GM19240 (cell line): ENCODE measurements around the gene COMMD7.
A peak's percentile ranks its signal among the peaks of the same experiment; 100 is the strongest.

Source experiments
- DNase-seq: peaks from one replicate; pipeline ENCODE4 v3.0.0; 2011; ENCODE audit warnings: low spot score; ENCODE audit not compliant: insufficient read length

The COMMD7 gene

GRCh38 chr20:32680544-32681174 is 62.6 kb downstream of the COMMD7 start:
- DNase-seq: no peak

DNA sequence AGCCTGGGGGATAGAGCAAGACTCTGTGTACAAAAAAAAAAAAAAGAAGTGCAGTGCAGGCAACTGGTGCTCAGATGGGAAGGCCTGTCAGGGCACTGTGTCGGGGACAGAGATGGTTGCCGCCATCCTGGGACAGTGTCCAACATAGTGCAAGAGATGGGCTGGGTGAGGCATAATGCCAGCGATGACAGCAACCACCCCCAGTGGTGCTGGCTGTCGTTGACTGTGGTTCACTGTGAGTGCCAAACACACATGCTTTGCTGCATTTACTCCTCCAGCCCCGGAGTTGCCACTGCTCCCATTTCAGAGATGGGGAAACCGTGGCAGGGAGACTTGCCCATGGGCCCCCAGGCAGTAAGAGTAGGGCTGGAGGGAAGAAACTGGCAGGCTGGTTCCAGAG is 64.3 kb downstream of the COMMD7 start:
- DNase-seq: no peak

DNA sequence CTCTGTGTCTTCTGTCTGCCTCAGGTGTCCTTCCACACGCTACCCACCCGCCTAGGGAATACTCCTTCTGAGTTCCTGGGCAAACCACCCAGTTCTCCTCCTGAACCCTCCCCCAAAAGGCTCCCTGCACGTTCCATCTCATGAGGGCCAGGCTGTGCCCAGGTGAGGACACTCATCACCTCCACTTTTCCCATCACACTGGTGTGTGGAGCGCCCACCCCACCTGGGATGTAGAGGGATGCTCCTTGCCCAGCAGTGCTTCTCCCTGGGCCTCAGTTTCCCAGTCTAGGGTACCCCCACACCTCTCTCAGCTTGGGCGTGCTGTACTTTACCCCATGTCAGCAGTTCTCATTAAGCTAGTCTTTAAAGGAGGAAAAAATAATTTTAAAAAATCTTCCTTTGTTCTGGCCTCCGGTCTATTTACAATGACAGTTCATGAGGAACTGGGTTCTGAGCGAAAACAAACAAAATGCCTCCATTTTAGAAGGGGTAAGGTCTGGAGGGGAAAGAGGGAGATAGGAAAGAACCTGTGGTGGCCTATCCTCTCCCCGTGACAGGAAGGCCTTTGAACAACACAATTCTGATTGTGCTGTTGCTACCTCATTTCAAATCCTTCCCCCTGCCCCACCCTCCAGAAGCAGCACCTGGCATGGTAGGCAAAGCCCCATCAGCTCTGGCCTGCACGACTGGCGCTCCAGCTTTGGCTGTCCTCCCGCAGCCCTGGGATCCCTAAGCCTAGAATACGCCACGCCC is 67.9 kb downstream of the COMMD7 start:
- no peak for DNase-seq

GRCh38 chr20:32674362-32674789 is 68.9 kb downstream of the COMMD7 start:
- DNase-seq: peak; percentile 69

DNA sequence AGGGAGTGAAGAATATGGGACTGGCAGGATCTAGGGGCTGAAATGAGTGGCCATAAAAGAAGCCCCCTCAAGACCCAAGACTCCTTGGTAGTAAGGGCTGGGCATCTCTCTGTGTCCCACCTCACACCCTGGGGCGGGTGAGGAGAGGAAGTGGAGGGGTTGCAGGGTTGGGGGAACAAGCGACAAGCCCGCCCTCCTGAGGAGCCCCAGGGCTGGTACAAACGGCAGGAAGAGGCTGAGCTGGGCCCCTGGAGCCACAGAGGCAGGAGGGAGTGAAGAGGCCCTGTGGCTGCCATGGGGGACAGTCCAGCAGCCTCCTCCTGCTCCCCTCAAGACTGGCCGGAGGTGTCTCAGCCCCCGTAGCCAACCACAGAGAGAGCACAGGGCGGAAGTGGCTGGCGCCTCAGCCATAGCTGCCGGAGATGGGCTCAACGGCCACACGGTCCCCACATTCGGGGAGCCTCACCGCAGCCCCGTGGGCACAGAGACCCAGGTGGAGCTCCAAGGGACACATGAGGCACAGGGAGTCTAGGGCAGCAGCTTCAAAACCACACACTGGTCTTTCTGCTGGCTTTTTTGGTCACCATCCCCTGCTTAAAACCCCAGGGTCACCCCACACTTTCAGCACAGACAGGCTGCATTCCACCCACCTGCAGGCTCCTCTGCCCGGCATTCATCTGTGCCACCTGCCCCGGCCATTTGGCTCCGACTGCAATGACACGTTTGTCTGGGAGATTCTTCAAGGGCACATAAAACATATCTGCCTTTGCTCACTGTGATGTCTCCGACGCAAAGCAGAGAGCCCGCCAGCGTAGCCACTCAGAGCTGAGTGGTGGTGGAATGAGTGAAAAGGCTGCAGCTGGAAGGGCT is 70.0 kb downstream of the COMMD7 start:
- peak; percentile 67 for DNase-seq

DNA sequence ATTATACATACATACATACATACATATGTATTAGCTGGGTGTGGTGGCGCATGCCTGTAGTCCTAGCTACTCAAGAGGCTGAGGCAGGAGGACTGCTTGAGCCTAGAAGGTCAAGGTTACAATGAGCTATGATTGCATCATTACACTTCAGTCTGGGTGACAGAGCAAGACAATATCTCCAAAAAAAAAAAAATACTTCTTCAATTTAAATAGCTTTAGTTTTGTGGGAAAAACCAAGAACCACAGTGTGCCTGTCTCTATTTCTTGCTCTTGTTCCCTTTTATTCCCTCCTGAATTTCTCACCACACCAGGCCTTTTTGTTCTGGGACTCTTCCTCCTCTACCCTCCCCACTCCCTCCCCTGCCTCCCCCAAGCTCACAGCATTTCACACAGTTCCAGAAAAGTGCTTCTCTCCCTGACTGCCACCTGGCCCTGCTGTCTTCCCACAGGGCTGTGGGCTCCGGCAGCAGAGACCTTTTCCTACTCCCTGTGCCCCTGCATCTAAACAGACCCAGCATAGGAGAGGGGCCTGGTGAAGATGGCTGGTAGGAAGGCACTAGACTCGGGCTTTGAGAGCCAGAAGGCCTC is 70.8 kb downstream of the COMMD7 start:
- no peak for DNase-seq

DNA sequence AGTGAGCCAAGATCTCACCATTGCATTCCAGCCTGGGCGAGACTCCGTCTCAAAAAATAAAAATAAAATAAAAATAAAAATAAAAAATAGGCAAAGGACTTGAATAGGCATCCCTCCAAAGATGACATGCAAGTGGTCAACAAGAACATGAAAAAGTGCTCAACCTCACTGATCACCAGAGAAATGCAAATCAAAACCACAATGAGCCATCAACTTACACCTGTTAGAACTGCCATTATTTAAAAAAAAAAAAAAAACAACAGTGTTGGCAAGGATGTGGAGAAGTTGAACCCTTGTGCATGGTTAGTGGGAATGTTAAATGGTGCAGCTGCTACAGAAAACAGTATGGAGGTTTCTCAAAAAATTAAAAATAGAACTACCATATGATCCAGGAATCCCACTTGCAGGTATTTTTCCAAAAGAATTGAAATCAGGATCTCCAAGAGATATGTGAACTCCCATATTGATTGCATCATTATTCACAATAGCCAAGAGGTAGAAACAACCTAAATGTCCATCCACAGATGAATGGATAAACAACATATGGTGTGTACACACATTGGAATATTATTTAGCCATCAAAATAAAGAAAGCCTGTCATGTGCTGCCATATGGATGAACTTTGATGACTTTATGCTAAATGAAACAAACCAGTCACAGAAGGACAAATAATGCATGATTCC is 72.4 kb downstream of the COMMD7 start:
- DNase-seq: no peak

- DNase-seq: no peak
These were observed 76.2 kb downstream of the COMMD7 start for GRCh38 chr20:32667027-32667426.

- no peak for DNase-seq
These were observed 78.5 kb downstream of the COMMD7 start for GRCh38 chr20:32664678-32665159.

- no peak for DNase-seq
These were observed 79.1 kb downstream of the COMMD7 start for GRCh38 chr20:32664012-32664677.

- no peak for DNase-seq
These were observed 79.8 kb downstream of the COMMD7 start for GRCh38 chr20:32663335-32664011.

- no peak for DNase-seq
These were observed 81.3 kb downstream of the COMMD7 start for GRCh38 chr20:32661820-32662528.

DNA sequence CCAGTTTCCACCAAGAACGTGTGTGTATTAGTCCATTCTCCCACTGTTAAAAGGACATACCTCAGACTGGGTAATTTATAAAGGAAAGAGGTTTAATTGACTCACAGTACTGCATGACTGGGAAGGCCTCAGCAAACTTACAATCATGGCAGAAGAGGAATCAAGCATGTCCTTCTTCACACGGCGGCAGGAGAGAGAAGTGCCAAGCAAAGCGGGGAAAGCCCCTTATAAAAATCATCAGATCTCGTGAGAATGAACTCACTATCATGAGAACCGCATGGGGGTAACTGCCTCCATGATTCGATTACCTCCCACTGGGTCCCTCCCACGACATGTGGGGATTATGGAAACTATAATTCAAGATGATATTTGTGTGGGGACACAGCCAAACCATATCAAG is 82.6 kb downstream of the COMMD7 start:
- DNase-seq: no peak

DNA sequence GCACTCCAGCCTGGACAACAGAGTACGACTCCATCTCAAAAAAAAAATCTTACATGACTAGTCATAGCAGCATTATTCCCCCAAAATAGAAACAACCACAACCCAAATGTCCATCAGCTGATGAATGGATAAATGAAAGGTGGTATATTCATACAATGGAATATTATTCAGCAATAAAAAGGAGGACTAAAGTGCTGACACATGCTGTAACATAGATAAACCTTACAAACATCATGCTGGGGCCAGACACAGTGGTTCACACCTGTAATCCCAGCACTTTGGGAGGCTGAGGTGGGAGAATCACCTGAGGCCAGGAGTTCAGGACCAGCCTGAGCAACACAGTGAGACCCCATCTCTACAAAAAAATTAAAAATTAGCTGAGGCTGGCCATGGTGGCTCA is 86.4 kb downstream of the COMMD7 start:
- no peak for DNase-seq

DNA sequence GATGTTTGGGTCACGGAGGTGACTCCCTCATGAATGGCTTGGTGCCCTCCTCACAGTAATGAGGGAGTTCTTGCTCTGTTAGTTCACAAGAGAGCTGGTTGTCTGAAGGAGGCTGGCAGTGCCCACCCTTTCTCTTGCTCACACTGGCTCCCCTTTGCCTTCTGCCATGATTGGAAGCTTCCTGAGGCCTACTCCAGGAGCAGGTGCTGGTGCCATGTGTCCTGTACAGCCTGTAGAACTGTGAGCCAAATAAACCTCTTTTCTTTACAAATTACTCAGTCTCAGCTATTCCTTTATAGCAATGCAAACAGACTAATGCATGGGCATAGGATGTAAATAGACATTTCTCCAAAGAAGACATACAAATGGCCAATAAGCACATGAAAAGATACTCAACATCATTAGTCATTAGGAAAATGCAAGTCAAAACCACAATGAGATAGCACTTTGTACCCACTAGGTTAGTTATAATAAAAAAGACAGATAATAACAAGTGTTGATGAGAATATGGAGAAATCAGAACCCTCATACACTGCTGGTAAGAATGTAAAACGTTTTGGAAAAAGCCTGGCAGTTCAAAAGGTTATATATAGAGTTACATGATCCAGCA is 87.3 kb downstream of the COMMD7 start:
- no peak for DNase-seq

- peak; percentile 92 for DNase-seq
These were observed 90.3 kb downstream of the COMMD7 start for GRCh38 chr20:32652739-32653526.
